ENCODE results near the gene MYBPC2. TPM values are rescaled to one million over a fixed set of nuclear protein-coding genes. Genes with fewer than 3 reads are reported as not detected.

Gene MYBPC2
- total and polyA plus RNA-seq, 2 donors (not counting 1 experiment from before 2014, with no cell fraction given): 1.1 to 1.7 TPM

DNA sequence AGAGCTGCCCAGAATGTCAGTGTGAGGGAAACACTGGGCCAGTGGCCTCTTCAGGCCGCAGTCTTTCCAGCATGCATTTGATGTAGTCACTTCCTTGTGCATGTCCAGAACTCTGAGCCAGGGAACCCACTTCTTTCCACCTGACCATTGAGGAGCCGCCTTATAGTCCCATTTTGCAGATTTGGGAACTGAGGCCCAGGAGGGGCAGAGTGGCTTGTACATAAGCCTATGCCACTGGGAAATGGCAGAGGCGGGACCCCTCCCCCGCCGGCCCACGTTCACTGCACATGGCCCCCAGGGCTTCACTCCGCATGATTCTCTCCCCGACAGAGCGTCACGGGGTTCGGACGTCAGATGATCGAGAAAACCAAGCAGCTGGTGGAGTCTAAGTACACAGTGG is 19.6 kb upstream of the MYBPC2 start:
- CTCF ChIA-PET: interaction anchor here (1.7 to 3.0 kb wide), 2 partner anchors 44 to 48 kb away, joined by 9 to 33 read pairs; no protein-coding TSS in a partner anchor
- Histone ChIP-seq H3K9ac (ENCODE audit: low read length) (no peak overlapping the region), H3K27ac (ENCODE audit: low read length in 2 of 2) (no peak overlapping the region), H3K4me3 (ENCODE audit: control extremely low read depth in 1 of 5, extremely low read depth in 1 of 5, insufficient read depth in 1 of 5, low read depth in 2 of 5, low read length in 4 of 5) (no peak overlapping the region), H3K9me3 (ENCODE audit: control extremely low read depth in 1 of 3, control insufficient read depth in 2 of 3, insufficient read depth in 1 of 3, low read length in 2 of 3) (no peaks in the 10 kb centered on the region), H4K20me1 (ENCODE audit: control insufficient read depth, insufficient read depth, low read length, poor library complexity, severe bottlenecking) (no peaks in the 10 kb centered on the region), H3K36me3 (replicated peaks in 1 of 2; ENCODE audit: control extremely low read depth in 1 of 2, control insufficient read depth in 1 of 2, extremely low read depth in 1 of 2, insufficient read depth in 2 of 2, low read length in 1 of 2) (peaks cover 0 to 18% of the 10 kb centered on the region in 2 experiments), H3K4me1 (ENCODE audit: control insufficient read depth in 2 of 2, insufficient read depth in 2 of 2, low read length in 2 of 2) (peaks cover 30 to 43% of the 10 kb centered on the region in 2 donors), H3K27me3 (replicated peaks in 1 of 4; ENCODE audit: control extremely low read depth in 1 of 4, control insufficient read depth in 3 of 4, insufficient read depth in 4 of 4, low read length in 3 of 4) (no peaks in the 10 kb centered on the region), H2AFZ (ENCODE audit: insufficient read depth, low read depth, low read length, poor library complexity, severe bottlenecking) (no peak overlapping the region), H3K4me2 (replicated peaks; ENCODE audit: low read depth, low read length, poor library complexity, severe bottlenecking) (no peak overlapping the region), H3K79me2 (ENCODE audit: control insufficient read depth, insufficient read depth, low read length) (peaks cover 13% of the 10 kb centered on the region)
- Mint-ChIP-seq H3K4me3 (peak overlapping the region; percentile 10), H3K4me1 (peaks cover 30% of the 10 kb centered on the region), H3K9me3 (ENCODE audit: insufficient read depth) (no peaks in the 10 kb centered on the region), H3K27me3 (no peaks in the 10 kb centered on the region), H3K27ac (peak overlapping the region; percentile 41)
- ATAC-seq (ENCODE audit: low read depth) (no peak), DNase-seq (peak; percentile 14)
- intact Hi-C loops (cut with micrococcal nuclease): no loop called here
- TF ChIP-seq, protein P1, sequence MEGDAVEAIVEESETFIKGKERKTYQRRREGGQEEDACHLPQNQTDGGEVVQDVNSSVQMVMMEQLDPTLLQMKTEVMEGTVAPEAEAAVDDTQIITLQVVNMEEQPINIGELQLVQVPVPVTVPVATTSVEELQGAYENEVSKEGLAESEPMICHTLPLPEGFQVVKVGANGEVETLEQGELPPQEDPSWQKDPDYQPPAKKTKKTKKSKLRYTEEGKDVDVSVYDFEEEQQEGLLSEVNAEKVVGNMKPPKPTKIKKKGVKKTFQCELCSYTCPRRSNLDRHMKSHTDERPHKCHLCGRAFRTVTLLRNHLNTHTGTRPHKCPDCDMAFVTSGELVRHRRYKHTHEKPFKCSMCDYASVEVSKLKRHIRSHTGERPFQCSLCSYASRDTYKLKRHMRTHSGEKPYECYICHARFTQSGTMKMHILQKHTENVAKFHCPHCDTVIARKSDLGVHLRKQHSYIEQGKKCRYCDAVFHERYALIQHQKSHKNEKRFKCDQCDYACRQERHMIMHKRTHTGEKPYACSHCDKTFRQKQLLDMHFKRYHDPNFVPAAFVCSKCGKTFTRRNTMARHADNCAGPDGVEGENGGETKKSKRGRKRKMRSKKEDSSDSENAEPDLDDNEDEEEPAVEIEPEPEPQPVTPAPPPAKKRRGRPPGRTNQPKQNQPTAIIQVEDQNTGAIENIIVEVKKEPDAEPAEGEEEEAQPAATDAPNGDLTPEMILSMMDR (IDR thresholded peaks at IDR 0.05): no peak
- no peak for TF ChIP-seq EZH2 (IDR thresholded peaks at IDR 0.05; ENCODE audit: borderline replicate concordance, insufficient read depth, low read depth, low read length, poor library complexity, severe bottlenecking)
- POLR2A ChIA-PET: no interaction called here
- 100% methylated on average over 9 of the region's 13 CpGs for WGBS (ENCODE audit: insufficient coverage)

DNA sequence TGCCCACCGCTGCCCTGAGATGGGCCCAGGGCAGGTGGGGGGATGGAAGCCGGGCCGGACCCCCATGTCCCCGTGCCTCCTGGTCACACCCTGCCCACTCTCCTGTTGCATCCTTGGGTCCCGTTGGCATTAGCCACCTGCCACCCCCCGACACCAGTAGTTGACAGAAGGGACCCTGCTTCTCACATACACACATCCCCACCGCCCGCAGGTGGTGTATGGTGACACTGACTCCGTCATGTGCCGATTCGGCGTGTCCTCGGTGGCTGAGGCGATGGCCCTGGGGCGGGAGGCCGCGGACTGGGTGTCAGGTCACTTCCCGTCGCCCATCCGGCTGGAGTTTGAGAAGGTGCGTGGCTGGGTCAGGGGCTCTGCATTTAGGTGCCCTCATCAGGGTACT is 19.2 kb upstream of the MYBPC2 start:
- no peak for TF ChIP-seq EZH2 (IDR thresholded peaks at IDR 0.05; ENCODE audit: borderline replicate concordance, insufficient read depth, low read depth, low read length, poor library complexity, severe bottlenecking)
- TF ChIP-seq, protein P1 (IDR thresholded peaks at IDR 0.05): no peak
- no peak overlapping the region for H3K4me3 ChIP-seq (ENCODE audit: control extremely low read depth in 1 of 5, extremely low read depth in 1 of 5, insufficient read depth in 1 of 5, low read depth in 2 of 5, low read length in 4 of 5)
- no peak overlapping the region for H3K4me3 Mint-ChIP-seq
- no peaks in the 10 kb centered on the region for H3K9me3 ChIP-seq (ENCODE audit: control extremely low read depth in 1 of 3, control insufficient read depth in 2 of 3, insufficient read depth in 1 of 3, low read length in 2 of 3)
- H3K27ac ChIP-seq (ENCODE audit: low read length in 2 of 2): peak overlapping the region in 1 of 2 donors; percentile 97
- H3K36me3 ChIP-seq (replicated peaks in 1 of 2; ENCODE audit: control extremely low read depth in 1 of 2, control insufficient read depth in 1 of 2, extremely low read depth in 1 of 2, insufficient read depth in 2 of 2, low read length in 1 of 2): peaks cover 0 to 16% of the 10 kb centered on the region in 2 experiments
- DNase-seq (no peak), ATAC-seq (ENCODE audit: low read depth) (no peak)
- intact Hi-C loops (cut with micrococcal nuclease): no loop called here
- H3K4me1 ChIP-seq (ENCODE audit: control insufficient read depth in 2 of 2, insufficient read depth in 2 of 2, low read length in 2 of 2): peaks cover 30 to 46% of the 10 kb centered on the region in 2 donors
- H3K27me3 Mint-ChIP-seq: no peaks in the 10 kb centered on the region
- 97% methylated on average over 21 of the region's 21 CpGs for WGBS (ENCODE audit: insufficient coverage)
- H3K4me2 ChIP-seq (replicated peaks; ENCODE audit: low read depth, low read length, poor library complexity, severe bottlenecking): no peak overlapping the region
- peak overlapping the region; percentile 41 for H3K27ac Mint-ChIP-seq
- peaks cover 34% of the 10 kb centered on the region for H3K4me1 Mint-ChIP-seq
- ChIA-PET CTCF (interaction anchor here (3.0 to 3.2 kb wide), 2 partner anchors 28 to 48 kb away, joined by 22 to 33 read pairs; partner anchors contain the start of gene POLD1), POLR2A (no interaction called here)
- no peaks in the 10 kb centered on the region for H3K27me3 ChIP-seq (replicated peaks in 1 of 4; ENCODE audit: control extremely low read depth in 1 of 4, control insufficient read depth in 3 of 4, insufficient read depth in 4 of 4, low read length in 3 of 4)
- no peak overlapping the region for H2AFZ ChIP-seq (ENCODE audit: insufficient read depth, low read depth, low read length, poor library complexity, severe bottlenecking)
- no peaks in the 10 kb centered on the region for H3K9me3 Mint-ChIP-seq (ENCODE audit: insufficient read depth)
- H3K79me2 ChIP-seq (ENCODE audit: control insufficient read depth, insufficient read depth, low read length): peaks cover 17% of the 10 kb centered on the region
- no peak overlapping the region for H3K9ac ChIP-seq (ENCODE audit: low read length)
- no peaks in the 10 kb centered on the region for H4K20me1 ChIP-seq (ENCODE audit: control insufficient read depth, insufficient read depth, low read length, poor library complexity, severe bottlenecking)

Data from B cell (primary cell).